H9 (cell line): ENCODE data around the gene FDX1. TPM values are rescaled to one million over a fixed set of nuclear protein-coding genes. Genes with fewer than 3 reads are reported as not detected.

Source experiments
- DNase-seq: peaks from one replicate; pipeline ENCODE4 v3.0.0-alpha.2; 2017
- H2AFZ ChIP-seq: one replicate; pipeline ENCODE4 v1.6.1; 2013; ENCODE audit warnings: mild to moderate bottlenecking, low read length, control low read depth, moderate library complexity
- H2AK5ac ChIP-seq: 2 replicates; pipeline ENCODE4 v1.6.1; 2013; ENCODE audit warnings: low read length, control low read depth, mixed read lengths; ENCODE audit not compliant: insufficient read length
- H2BK120ac ChIP-seq: one replicate; pipeline ENCODE4 v1.6.1; 2013; ENCODE audit warnings: low read depth, mild to moderate bottlenecking, low read length, control low read depth, inconsistent platforms; ENCODE audit not compliant: poor library complexity, severe bottlenecking
- H2BK12ac ChIP-seq: 2 replicates; pipeline ENCODE4 v1.6.1; 2013; ENCODE audit warnings: low read length, control low read depth, mixed read lengths, low read depth; ENCODE audit not compliant: insufficient read length
- H2BK15ac ChIP-seq: 2 replicates; pipeline ENCODE4 v1.6.1; 2013; ENCODE audit warnings: low read depth, low read length, control low read depth
- H2BK20ac ChIP-seq: one replicate; pipeline ENCODE4 v1.6.1; 2013; ENCODE audit warnings: low read depth, mild to moderate bottlenecking, low read length, control low read depth, inconsistent platforms; ENCODE audit not compliant: poor library complexity, severe bottlenecking
- H2BK5ac ChIP-seq: 2 replicates; pipeline ENCODE4 v1.6.1; 2013; ENCODE audit warnings: low read length, control low read depth, mixed read lengths; ENCODE audit not compliant: insufficient read length
- H3K14ac ChIP-seq: 2 replicates; pipeline ENCODE4 v1.6.1; 2013; ENCODE audit warnings: low read length, control low read depth; ENCODE audit not compliant: insufficient read depth
- H3K18ac ChIP-seq: 2 replicates; pipeline ENCODE4 v1.6.1; 2013; ENCODE audit warnings: low read depth, mild to moderate bottlenecking, mixed read lengths, low read length, control low read depth; ENCODE audit not compliant: insufficient read length
- H3K23ac ChIP-seq: 2 replicates; pipeline ENCODE4 v1.6.1; 2013; ENCODE audit warnings: low read length, control low read depth, mixed read lengths, low read depth; ENCODE audit not compliant: insufficient read length
- H3K23me2 ChIP-seq: 2 replicates; pipeline ENCODE4 v1.6.1; 2013; ENCODE audit warnings: low read depth, mild to moderate bottlenecking, mixed read lengths, low read length, control low read depth; ENCODE audit not compliant: insufficient read length, poor library complexity, severe bottlenecking
- H3K27ac ChIP-seq: 2 replicates; pipeline ENCODE4 v1.5.1; 2013; ENCODE audit warnings: low read length, control low read depth, mixed read lengths, low read depth; ENCODE audit not compliant: insufficient read length
- H3K27me3 ChIP-seq: 2 replicates; pipeline ENCODE4 v1.6.1; 2013; ENCODE audit warnings: low read length, control low read depth, inconsistent platforms; ENCODE audit not compliant: insufficient read depth
- H3K4ac ChIP-seq: 2 replicates; pipeline ENCODE4 v1.6.1; 2013; ENCODE audit warnings: low read depth, mild to moderate bottlenecking, control low read depth, inconsistent platforms, low read length, moderate library complexity
- H3K4me1 ChIP-seq: 2 replicates; pipeline ENCODE4 v1.6.1; 2013; ENCODE audit warnings: low read length, control low read depth, inconsistent platforms; ENCODE audit not compliant: insufficient read depth
- H3K4me2 ChIP-seq: 2 replicates; pipeline ENCODE4 v1.6.1; 2013; ENCODE audit warnings: low read length, control low read depth, mixed read lengths; ENCODE audit not compliant: insufficient read length, insufficient read depth
- H3K56ac ChIP-seq: 2 replicates; pipeline ENCODE4 v1.6.1; 2013; ENCODE audit warnings: low read depth, mild to moderate bottlenecking, mixed read lengths, low read length, control low read depth; ENCODE audit not compliant: insufficient read length
- H3K79me1 ChIP-seq: 2 replicates; pipeline ENCODE4 v1.6.1; 2013; ENCODE audit warnings: low read depth, mild to moderate bottlenecking, moderate library complexity, low read length, control low read depth, inconsistent platforms; ENCODE audit not compliant: insufficient read depth, poor library complexity, severe bottlenecking
- H3K79me2 ChIP-seq: 2 replicates; pipeline ENCODE4 v1.6.1; 2013; ENCODE audit warnings: low read length, control low read depth, inconsistent platforms; ENCODE audit not compliant: insufficient read depth
- H3K9ac ChIP-seq: 2 replicates; pipeline ENCODE4 v1.6.1; 2013; ENCODE audit warnings: low read length, control low read depth, mixed read lengths; ENCODE audit not compliant: insufficient read length; ENCODE audit errors: extremely low read depth
- H3K9me3 ChIP-seq: one replicate; pipeline ENCODE4 v1.6.1; 2013; ENCODE audit warnings: low read depth, low read length, inconsistent platforms; ENCODE audit not compliant: control insufficient read depth
- H3T11ph ChIP-seq: one replicate; pipeline ENCODE4 v1.6.1; 2013; ENCODE audit warnings: mild to moderate bottlenecking, low read length, control low read depth, inconsistent platforms
- H4K20me1 ChIP-seq: one replicate; pipeline ENCODE4 v1.6.1; 2013; ENCODE audit not compliant: control insufficient read depth, insufficient read length, insufficient read depth
- H4K5ac ChIP-seq: 2 replicates; pipeline ENCODE4 v1.6.1; 2013; ENCODE audit warnings: low read depth, mild to moderate bottlenecking, mixed read lengths, low read length, control low read depth; ENCODE audit not compliant: insufficient read length
- H4K8ac ChIP-seq: replicated peaks from 2 replicates; pipeline ENCODE4 v1.6.1; 2013; ENCODE audit warnings: low read length, control low read depth, mixed read lengths, low read depth; ENCODE audit not compliant: insufficient read length
- H4K91ac ChIP-seq: 2 replicates; pipeline ENCODE4 v1.6.1; 2013; ENCODE audit warnings: low read depth, mild to moderate bottlenecking, moderate library complexity, mixed read lengths, low read length, control low read depth; ENCODE audit not compliant: insufficient read length
- H3K27ac Mint-ChIP-seq, 3 experiments: 2 replicates in 2 of 3; 3 replicates in 1 of 3; pipeline ENCODE4 v1.8.0; 2020 to 2021; ENCODE audit warnings: mixed read lengths in 3 of 3, mild to moderate bottlenecking in 1 of 3, moderate library complexity in 1 of 3
- H3K27me3 Mint-ChIP-seq: 2 replicates; pipeline ENCODE4 v1.8.0; 2021; ENCODE audit warnings: low read depth, mild to moderate bottlenecking, moderate library complexity, mixed read lengths
- H3K36me3 Mint-ChIP-seq, 3 experiments: 2 replicates in 2 of 3; 3 replicates in 1 of 3; pipeline ENCODE4 v1.8.0; 2020 to 2021; ENCODE audit warnings: low read depth in 3 of 3, mixed read lengths in 3 of 3; ENCODE audit not compliant: insufficient read depth in 1 of 3
- H3K4me1 Mint-ChIP-seq, 2 experiments: 2 replicates each; pipeline ENCODE4 v1.8.0; 2020; ENCODE audit warnings: mixed read lengths in 2 of 2
- H3K4me3 Mint-ChIP-seq, 2 experiments: 2 replicates in 1 of 2; 3 replicates in 1 of 2; pipeline ENCODE4 v1.8.0; 2020 to 2021; ENCODE audit warnings: mild to moderate bottlenecking in 2 of 2, mixed read lengths in 2 of 2, moderate library complexity in 1 of 2
- H3K9me3 Mint-ChIP-seq, 2 experiments: 2 replicates in 1 of 2; 3 replicates in 1 of 2; pipeline ENCODE4 v1.8.0; 2020; ENCODE audit warnings: mild to moderate bottlenecking in 2 of 2, mixed read lengths in 2 of 2, moderate library complexity in 1 of 2
- CTCF ChIP-seq: fragments of 200-600 bp; sonication (generic); conservative IDR thresholded peaks from 3 replicates; pipeline ENCODE4 v1.8.0; 2021; ENCODE audit warnings: antibody characterized with exemption, mild to moderate bottlenecking
- WGBS: extraction: QIAGEN DNeasy Blood & Tissue Kit; methylation state at CpG from one replicate; pipeline ENCODE4 v1.1.7; 2013; ENCODE audit warnings: missing lambda C conversion rate, low lambda C conversion rate, mixed read lengths; ENCODE audit not compliant: insufficient read length; ENCODE audit errors: extremely low coverage; 5-methylcytosine and 5-hydroxymethylcytosine counted together
- total RNA-seq: library from RNA; stranded (reverse); gene quantifications from 2 replicates; pipeline ENCODE4 v1.2.1, GENCODE V29; 2021

The FDX1 gene
- total RNA-seq, 1 experiment from 2014 or later, result 10.1 TPM

DNA sequence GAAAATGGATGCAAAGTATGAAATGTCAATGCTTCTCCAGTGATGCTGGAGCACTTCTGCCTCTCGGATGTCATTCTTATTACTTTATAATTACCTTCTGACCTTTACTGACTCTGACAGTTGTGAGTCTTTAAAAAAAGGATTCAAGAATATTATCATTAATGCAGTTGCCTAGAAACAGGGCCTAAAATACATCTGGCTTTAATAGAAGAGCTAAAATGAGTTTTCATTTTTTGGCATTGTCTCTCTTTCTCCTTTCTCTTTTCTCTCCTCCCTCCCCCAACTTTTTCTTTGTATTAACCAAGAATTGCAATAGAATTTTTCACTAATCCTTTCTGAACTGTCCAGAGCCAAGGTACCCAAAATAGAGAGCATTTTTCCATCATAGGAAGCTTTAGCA, 45.9 kb downstream of the FDX1 start:
- H2BK20ac ChIP-seq, result no peak overlapping the region
- peaks cover 17 to 18% of the 10 kb centered on the region in 2 experiments for H3K4me1 Mint-ChIP-seq

More for the DNA sequence above, 45.9 kb downstream of the FDX1 start:
- H3K14ac ChIP-seq, result no peak overlapping the region
- Mint-ChIP-seq H3K27me3 (no peaks in the 10 kb centered on the region), H3K4me3 (no peak overlapping the region), H3K27ac (no peak overlapping the region), H3K36me3 (peaks cover 1 to 3% (median 2%) of the 10 kb centered on the region in 3 experiments; a peak in 2 of 7 replicates), H3K9me3 (peaks cover 0 to 1% of the 10 kb centered on the region in 2 experiments; a peak in 3 of 5 replicates)
- no peak overlapping the region for H2BK120ac ChIP-seq
- no peaks in the 10 kb centered on the region for H3K79me1 ChIP-seq
- WGBS, result no CpG with 5 or more reads among the region's 1 CpG
- H3K18ac ChIP-seq, result no peak overlapping the region
- no peak for TF ChIP-seq CTCF
- DNase-seq, result no peak
- no peak overlapping the region for H3K56ac ChIP-seq
- peaks cover 5% of the 10 kb centered on the region; the same call in 1 of the 2 replicates for H3K4me1 ChIP-seq
- no peaks in the 10 kb centered on the region for H3K79me2 ChIP-seq
- H3K27ac ChIP-seq, result no peak overlapping the region
- no peak overlapping the region for H3K4me2 ChIP-seq
- H2BK15ac ChIP-seq, result no peak overlapping the region
- no peak overlapping the region for H2BK12ac ChIP-seq
- H3T11ph ChIP-seq, result no peak overlapping the region
- H3K9ac ChIP-seq, result no peak overlapping the region
- no peak overlapping the region for H2AFZ ChIP-seq
- no peak overlapping the region for H4K91ac ChIP-seq
- no peak overlapping the region for H4K8ac ChIP-seq
- H3K23ac ChIP-seq, result no peak overlapping the region
- H3K4ac ChIP-seq, result no peak overlapping the region
- no peaks in the 10 kb centered on the region for H3K23me2 ChIP-seq
- H2AK5ac ChIP-seq, result no peak overlapping the region
- no peaks in the 10 kb centered on the region for H3K9me3 ChIP-seq
- H3K27me3 ChIP-seq, result no peaks in the 10 kb centered on the region
- H2BK5ac ChIP-seq, result no peak overlapping the region
- no peak overlapping the region for H4K5ac ChIP-seq
- H4K20me1 ChIP-seq, result no peaks in the 10 kb centered on the region
